Measurements from ENCODE around the gene HS1BP3. TPM values are rescaled to one million over a fixed set of nuclear protein-coding genes. Genes with fewer than 3 reads are reported as not detected.

HS1BP3 gene
- total RNA-seq, 2 experiments from 2014 or later = 13.8 to 14.8 TPM

GRCh38 chr2:20593072-20594034 is 57.5 kb downstream of the HS1BP3 start:
- no peaks in the 10 kb centered on the region for H3K36me3 Mint-ChIP-seq
- H3K4me1 Mint-ChIP-seq = peaks cover 7% of the 10 kb centered on the region
- no peak overlapping the region for H3K27ac Mint-ChIP-seq
- H3K4me3 Mint-ChIP-seq = no peak overlapping the region
- peaks cover 7% of the 10 kb centered on the region for H3K27me3 Mint-ChIP-seq
- POLR2A ChIA-PET = no interaction called here
- H3K9me3 Mint-ChIP-seq = no peaks in the 10 kb centered on the region
- no peak for ATAC-seq (ENCODE audit: low read depth)
- DNase-seq = peak; percentile 19

- POLR2A ChIA-PET = no interaction called here
- Mint-ChIP-seq H3K4me1 (peaks cover 7% of the 10 kb centered on the region), H3K27ac (no peak overlapping the region), H3K27me3 (peaks cover 7% of the 10 kb centered on the region), H3K4me3 (no peak overlapping the region), H3K9me3 (no peaks in the 10 kb centered on the region), H3K36me3 (no peaks in the 10 kb centered on the region)
- ATAC-seq (ENCODE audit: low read depth) (no peak), DNase-seq (peak; percentile 10)
Observed at GRCh38 chr2:20592106-20593071, 58.5 kb downstream of the HS1BP3 start.

- peak; percentile 6 for DNase-seq
- H3K36me3 Mint-ChIP-seq = no peaks in the 10 kb centered on the region
- POLR2A ChIA-PET = no interaction called here
Observed at GRCh38 chr2:20590704-20591515, 60.0 kb downstream of the HS1BP3 start.

GRCh38 chr2:20589975-20590703 is 60.8 kb downstream of the HS1BP3 start:
- H3K36me3 Mint-ChIP-seq = no peaks in the 10 kb centered on the region
- H3K4me1 Mint-ChIP-seq = no peaks in the 10 kb centered on the region
- H3K27me3 Mint-ChIP-seq = peaks cover 9% of the 10 kb centered on the region
- ATAC-seq (ENCODE audit: low read depth) (no peak), DNase-seq (peak; percentile 15)
- H3K4me3 Mint-ChIP-seq = no peak overlapping the region
- no peak overlapping the region for H3K27ac Mint-ChIP-seq
- no peaks in the 10 kb centered on the region for H3K9me3 Mint-ChIP-seq
- POLR2A ChIA-PET = no interaction called here

More at GRCh38 chr2:20590704-20591515, 60.0 kb downstream of the HS1BP3 start:
- ATAC-seq (ENCODE audit: low read depth) = no peak
- peaks cover 9% of the 10 kb centered on the region for H3K27me3 Mint-ChIP-seq
- no peaks in the 10 kb centered on the region for H3K9me3 Mint-ChIP-seq
- no peak overlapping the region for H3K27ac Mint-ChIP-seq
- no peak overlapping the region for H3K4me3 Mint-ChIP-seq
- H3K4me1 Mint-ChIP-seq = peaks cover 5% of the 10 kb centered on the region

- H3K27me3 Mint-ChIP-seq = peaks cover 9% of the 10 kb centered on the region
- ATAC-seq (ENCODE audit: low read depth) = no peak
- H3K27ac Mint-ChIP-seq = no peak overlapping the region
- POLR2A ChIA-PET = no interaction called here
- H3K4me1 Mint-ChIP-seq = no peaks in the 10 kb centered on the region
- no peaks in the 10 kb centered on the region for H3K36me3 Mint-ChIP-seq
- DNase-seq = peak; percentile 17
- H3K9me3 Mint-ChIP-seq = no peaks in the 10 kb centered on the region
- H3K4me3 Mint-ChIP-seq = no peak overlapping the region
Observed at GRCh38 chr2:20588918-20589871, 61.7 kb downstream of the HS1BP3 start.

GRCh38 chr2:20585710-20586594 is 64.9 kb downstream of the HS1BP3 start:
- POLR2A ChIA-PET = no interaction called here
- H3K4me1 Mint-ChIP-seq = no peaks in the 10 kb centered on the region
- no peak overlapping the region for H3K4me3 Mint-ChIP-seq
- no peak for ATAC-seq (ENCODE audit: low read depth)
- H3K9me3 Mint-ChIP-seq = no peaks in the 10 kb centered on the region
- no peak for DNase-seq
- no peak overlapping the region for H3K27ac Mint-ChIP-seq
- no peaks in the 10 kb centered on the region for H3K36me3 Mint-ChIP-seq
- peaks cover 8% of the 10 kb centered on the region for H3K27me3 Mint-ChIP-seq

- Mint-ChIP-seq H3K4me1 (no peaks in the 10 kb centered on the region), H3K36me3 (no peaks in the 10 kb centered on the region), H3K4me3 (no peak overlapping the region), H3K27ac (no peak overlapping the region), H3K27me3 (peaks cover 8% of the 10 kb centered on the region), H3K9me3 (no peaks in the 10 kb centered on the region)
- POLR2A ChIA-PET = no interaction called here
- DNase-seq (no peak), ATAC-seq (ENCODE audit: low read depth) (no peak)
Observed at GRCh38 chr2:20585359-20585709, 65.6 kb downstream of the HS1BP3 start.

- Mint-ChIP-seq H3K4me3 (no peak overlapping the region), H3K36me3 (no peaks in the 10 kb centered on the region), H3K27me3 (peaks cover 8% of the 10 kb centered on the region), H3K27ac (no peak overlapping the region), H3K9me3 (no peaks in the 10 kb centered on the region), H3K4me1 (no peaks in the 10 kb centered on the region)
- ATAC-seq (ENCODE audit: low read depth) (no peak), DNase-seq (no peak)
- POLR2A ChIA-PET = no interaction called here
Observed at GRCh38 chr2:20584399-20585358, 66.2 kb downstream of the HS1BP3 start.

- DNase-seq = no peak
- Mint-ChIP-seq H3K4me3 (no peak overlapping the region), H3K36me3 (no peaks in the 10 kb centered on the region), H3K27ac (no peak overlapping the region), H3K9me3 (no peaks in the 10 kb centered on the region), H3K4me1 (no peaks in the 10 kb centered on the region), H3K27me3 (peaks cover 5% of the 10 kb centered on the region)
- ATAC-seq (ENCODE audit: low read depth) = no peak
- POLR2A ChIA-PET = no interaction called here
Observed at GRCh38 chr2:20584045-20584398, 66.9 kb downstream of the HS1BP3 start.

- H3K27me3 Mint-ChIP-seq = peaks cover 3% of the 10 kb centered on the region
- H3K27ac Mint-ChIP-seq = no peak overlapping the region
- POLR2A ChIA-PET = no interaction called here
- no peaks in the 10 kb centered on the region for H3K4me1 Mint-ChIP-seq
- no peak for DNase-seq
- no peaks in the 10 kb centered on the region for H3K9me3 Mint-ChIP-seq
- no peak overlapping the region for H3K4me3 Mint-ChIP-seq
- no peak for ATAC-seq (ENCODE audit: low read depth)
- no peaks in the 10 kb centered on the region for H3K36me3 Mint-ChIP-seq
Observed at GRCh38 chr2:20583425-20583881, 67.4 kb downstream of the HS1BP3 start.
